Immature natural killer cell (primary cell): ENCODE measurements around the gene COL26A1. TPM values are rescaled to one million over a fixed set of nuclear protein-coding genes. Genes with fewer than 3 reads are reported as not detected.

Experiments used
- DNase-seq, 3 donors: peaks; one replicate each; pipeline ENCODE4 v3.0.0; 2022; ENCODE audit warnings: mixed read lengths in 1 of 3
- H3K27ac Mint-ChIP-seq, 6 donors: one replicate each; pipeline ENCODE4 v1.8.0; 2020; ENCODE audit warnings: mixed read lengths in 6 of 6, mild to moderate bottlenecking in 5 of 6, inconsistent platforms in 4 of 6, moderate library complexity in 3 of 6
- H3K27me3 Mint-ChIP-seq, 3 donors: one replicate each; pipeline ENCODE4 v1.8.0; 2020 to 2021; ENCODE audit warnings: low read depth in 3 of 3, mild to moderate bottlenecking in 3 of 3, mixed read lengths in 3 of 3, moderate library complexity in 3 of 3, inconsistent platforms in 1 of 3
- H3K36me3 Mint-ChIP-seq, 3 donors: one replicate each; pipeline ENCODE4 v1.8.0; 2020; ENCODE audit warnings: mixed read lengths in 3 of 3, inconsistent platforms in 2 of 3, mild to moderate bottlenecking in 2 of 3
- H3K4me1 Mint-ChIP-seq, 2 donors: one replicate each; pipeline ENCODE4 v1.8.0; 2020; ENCODE audit warnings: inconsistent platforms in 2 of 2, mild to moderate bottlenecking in 2 of 2, mixed read lengths in 2 of 2, moderate library complexity in 1 of 2
- H3K4me3 Mint-ChIP-seq, 5 donors: one replicate each; pipeline ENCODE4 v1.8.0; 2020; ENCODE audit warnings: mild to moderate bottlenecking in 5 of 5, mixed read lengths in 5 of 5, inconsistent platforms in 3 of 5, moderate library complexity in 3 of 5
- H3K9me3 Mint-ChIP-seq, 6 donors: one replicate each; pipeline ENCODE4 v1.8.0; 2020; ENCODE audit warnings: mild to moderate bottlenecking in 6 of 6, mixed read lengths in 6 of 6, inconsistent platforms in 4 of 6, moderate library complexity in 3 of 6
- polyA plus RNA-seq, 3 donors: library from polyadenylated mRNA; unstranded; fragments of 300-500 nt; fragmentation: Illumina TruSeq; gene quantifications; one replicate each; pipeline ENCODE4 v1.2.3, GENCODE V29; 2021

The COL26A1 gene
- polyA plus RNA-seq, 3 donors from 2014 or later: not detected

- Mint-ChIP-seq H3K4me3 (no peak overlapping the region), H3K27ac (no peak overlapping the region), H3K36me3 (no peaks in the 10 kb centered on the region)
Measured at GRCh38 chr7:101379302-101379701, 16.6 kb downstream of the COL26A1 start.

GRCh38 chr7:101381549-101382111 is 19.0 kb downstream of the COL26A1 start:
- no peak for DNase-seq
- H3K9me3 Mint-ChIP-seq: peaks cover 0 to 2% (median 0%) of the 10 kb centered on the region in 6 donors
- H3K27ac Mint-ChIP-seq: no peak overlapping the region
- peaks cover 2 to 5% (median 3%) of the 10 kb centered on the region in 3 donors for H3K27me3 Mint-ChIP-seq
- H3K4me3 Mint-ChIP-seq: no peak overlapping the region
- no peaks in the 10 kb centered on the region for H3K4me1 Mint-ChIP-seq
- H3K36me3 Mint-ChIP-seq: no peaks in the 10 kb centered on the region

More at GRCh38 chr7:101379302-101379701, 16.6 kb downstream of the COL26A1 start:
- Mint-ChIP-seq H3K9me3 (peaks cover 0 to 2% (median 0%) of the 10 kb centered on the region in 6 donors), H3K27me3 (peaks cover 2 to 5% (median 2%) of the 10 kb centered on the region in 3 donors), H3K4me1 (no peaks in the 10 kb centered on the region)
- no peak for DNase-seq

GRCh38 chr7:101382937-101383336 is 20.3 kb downstream of the COL26A1 start:
- Mint-ChIP-seq H3K36me3 (no peaks in the 10 kb centered on the region), H3K4me3 (no peak overlapping the region), H3K9me3 (peaks cover 0 to 2% (median 0%) of the 10 kb centered on the region in 6 donors), H3K27ac (no peak overlapping the region), H3K4me1 (no peaks in the 10 kb centered on the region), H3K27me3 (peaks cover 2 to 5% (median 5%) of the 10 kb centered on the region in 3 donors)
- DNase-seq: no peak

- no peak for DNase-seq
- Mint-ChIP-seq H3K27me3 (peaks cover 0 to 7% (median 0%) of the 10 kb centered on the region in 3 donors), H3K27ac (no peak overlapping the region), H3K9me3 (peaks cover 0 to 2% (median 0%) of the 10 kb centered on the region in 6 donors), H3K4me3 (no peak overlapping the region), H3K4me1 (peaks cover 9% of the 10 kb centered on the region in 2 donors), H3K36me3 (no peaks in the 10 kb centered on the region)
Measured at GRCh38 chr7:101386177-101386557, 23.5 kb downstream of the COL26A1 start.

- Mint-ChIP-seq H3K9me3 (peaks cover 0 to 2% (median 0%) of the 10 kb centered on the region in 6 donors), H3K36me3 (no peaks in the 10 kb centered on the region), H3K27ac (no peak overlapping the region), H3K27me3 (peaks cover 0 to 7% (median 0%) of the 10 kb centered on the region in 3 donors), H3K4me3 (no peak overlapping the region), H3K4me1 (peaks cover 12 to 14% of the 10 kb centered on the region in 2 donors)
- no peak for DNase-seq
Measured at GRCh38 chr7:101386558-101387231, 24.0 kb downstream of the COL26A1 start.

- Mint-ChIP-seq H3K4me3 (peak overlapping the region; percentile 59 to 78 (median 72)), H3K36me3 (no peaks in the 10 kb centered on the region), H3K4me1 (peaks cover 17 to 19% of the 10 kb centered on the region in 2 donors), H3K9me3 (peaks cover 0 to 2% (median 0%) of the 10 kb centered on the region in 6 donors), H3K27ac (peak overlapping the region in 4 of 6 donors; percentile 66 to 87 (median 80)), H3K27me3 (peaks cover 0 to 5% (median 4%) of the 10 kb centered on the region in 3 donors)
- DNase-seq: peak; percentile 36 to 52 (median 50)
Measured at GRCh38 chr7:101390901-101391301, 28.2 kb downstream of the COL26A1 start.

GRCh38 chr7:101391991-101392390 is 29.3 kb downstream of the COL26A1 start:
- peak overlapping the region in 2 of 5 donors; percentile 18 to 41 for H3K4me3 Mint-ChIP-seq
- H3K27me3 Mint-ChIP-seq: peaks cover 0 to 4% (median 3%) of the 10 kb centered on the region in 3 donors
- no peaks in the 10 kb centered on the region for H3K36me3 Mint-ChIP-seq
- H3K4me1 Mint-ChIP-seq: peaks cover 17 to 19% of the 10 kb centered on the region in 2 donors
- peak overlapping the region in 3 of 6 donors; percentile 12 to 70 (median 65) for H3K27ac Mint-ChIP-seq
- DNase-seq: no peak
- peaks cover 0 to 2% (median 0%) of the 10 kb centered on the region in 6 donors for H3K9me3 Mint-ChIP-seq

GRCh38 chr7:101393865-101394264 is 31.2 kb downstream of the COL26A1 start:
- H3K36me3 Mint-ChIP-seq: no peaks in the 10 kb centered on the region
- peaks cover 17 to 19% of the 10 kb centered on the region in 2 donors for H3K4me1 Mint-ChIP-seq
- H3K27ac Mint-ChIP-seq: no peak overlapping the region
- H3K27me3 Mint-ChIP-seq: peaks cover 1 to 9% (median 3%) of the 10 kb centered on the region in 3 donors
- DNase-seq: no peak
- peaks cover 0 to 2% (median 0%) of the 10 kb centered on the region in 6 donors for H3K9me3 Mint-ChIP-seq
- H3K4me3 Mint-ChIP-seq: no peak overlapping the region

GRCh38 chr7:101395376-101395775 is 32.7 kb downstream of the COL26A1 start:
- no peak overlapping the region for H3K27ac Mint-ChIP-seq
- H3K36me3 Mint-ChIP-seq: no peaks in the 10 kb centered on the region
- H3K4me3 Mint-ChIP-seq: no peak overlapping the region
- no peak for DNase-seq
- H3K4me1 Mint-ChIP-seq: peaks cover 15 to 18% of the 10 kb centered on the region in 2 donors
- H3K9me3 Mint-ChIP-seq: peaks cover 0 to 2% (median 0%) of the 10 kb centered on the region in 6 donors
- peaks cover 1 to 9% (median 3%) of the 10 kb centered on the region in 3 donors for H3K27me3 Mint-ChIP-seq

GRCh38 chr7:101397243-101397642 is 34.6 kb downstream of the COL26A1 start:
- DNase-seq: no peak
- H3K27ac Mint-ChIP-seq: peak overlapping the region in 1 of 6 donors; percentile 42

GRCh38 chr7:101397770-101398324 is 35.2 kb downstream of the COL26A1 start:
- Mint-ChIP-seq H3K9me3 (no peaks in the 10 kb centered on the region), H3K4me1 (no peaks in the 10 kb centered on the region), H3K36me3 (no peaks in the 10 kb centered on the region), H3K27ac (no peak overlapping the region), H3K4me3 (no peak overlapping the region), H3K27me3 (peaks cover 0 to 11% (median 5%) of the 10 kb centered on the region in 3 donors)
- no peak for DNase-seq

More at GRCh38 chr7:101397243-101397642, 34.6 kb downstream of the COL26A1 start:
- Mint-ChIP-seq H3K27me3 (peaks cover 0 to 11% (median 5%) of the 10 kb centered on the region in 3 donors), H3K36me3 (no peaks in the 10 kb centered on the region), H3K9me3 (no peaks in the 10 kb centered on the region), H3K4me1 (no peaks in the 10 kb centered on the region), H3K4me3 (no peak overlapping the region)

GRCh38 chr7:101398396-101399289 is 36.0 kb downstream of the COL26A1 start:
- H3K4me1 Mint-ChIP-seq: no peaks in the 10 kb centered on the region
- H3K27me3 Mint-ChIP-seq: peaks cover 0 to 9% (median 5%) of the 10 kb centered on the region in 3 donors
- H3K36me3 Mint-ChIP-seq: no peaks in the 10 kb centered on the region
- H3K4me3 Mint-ChIP-seq: no peak overlapping the region
- no peaks in the 10 kb centered on the region for H3K9me3 Mint-ChIP-seq
- no peak overlapping the region for H3K27ac Mint-ChIP-seq
- no peak for DNase-seq

GRCh38 chr7:101399759-101400158 is 37.1 kb downstream of the COL26A1 start:
- H3K4me3 Mint-ChIP-seq: no peak overlapping the region
- H3K27me3 Mint-ChIP-seq: peaks cover 0 to 16% (median 5%) of the 10 kb centered on the region in 3 donors

More at GRCh38 chr7:101399759-101400158, 37.1 kb downstream of the COL26A1 start:
- Mint-ChIP-seq H3K36me3 (no peaks in the 10 kb centered on the region), H3K4me1 (no peaks in the 10 kb centered on the region), H3K27ac (no peak overlapping the region), H3K9me3 (no peaks in the 10 kb centered on the region)
- DNase-seq: no peak
